ENCODE data around the gene ETF1.

DNA sequence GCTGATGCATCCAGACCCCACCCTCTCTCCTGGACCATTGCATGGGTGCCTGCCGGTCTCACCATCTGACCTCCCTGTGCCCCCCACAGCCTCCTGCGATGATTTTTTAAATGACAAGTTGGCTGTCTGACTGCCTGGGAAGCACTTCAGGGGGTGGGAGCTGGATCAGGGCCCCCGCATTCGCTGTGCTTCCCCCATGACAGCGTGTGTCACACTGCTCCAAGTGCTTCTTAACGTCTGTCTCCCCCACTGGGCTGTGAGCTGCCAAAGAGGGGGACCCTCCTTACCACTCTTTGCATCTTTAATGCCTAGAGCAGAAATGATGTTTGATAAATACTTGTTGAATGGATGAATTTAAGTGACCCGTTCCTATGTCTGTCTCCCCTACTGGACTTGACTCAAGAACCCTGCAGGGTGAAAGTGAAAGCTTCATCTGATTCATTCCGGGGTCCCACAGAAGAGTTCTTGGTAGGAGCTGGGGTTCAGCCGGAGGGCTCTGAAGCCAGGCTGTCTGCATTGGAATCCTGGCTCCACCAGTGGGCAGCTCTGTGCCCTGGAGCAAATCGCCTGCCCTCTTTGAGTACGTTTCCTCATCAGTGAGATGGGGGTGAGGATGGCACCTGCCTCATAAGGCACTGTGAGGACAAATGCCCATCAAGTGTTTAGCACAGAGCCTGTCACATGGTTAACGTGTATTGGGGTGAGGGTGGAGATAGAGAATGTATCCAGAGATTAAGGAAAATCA, 85.3 kb downstream of the ETF1 start:
- TF ChIP-seq CEBPB (IDR thresholded peaks at IDR 0.05) (no peak), ZBTB7A (IDR thresholded peaks at IDR 0.05; ENCODE audit: low read depth) (no peak), EP300 (IDR thresholded peaks at IDR 0.05; ENCODE audit: borderline replicate concordance) (no peak), EGR1 (IDR thresholded peaks at IDR 0.05) (no peak), YY1 (IDR thresholded peaks at IDR 0.05; ENCODE audit: low read depth) (no peak), TCF12 (IDR thresholded peaks at IDR 0.05; ENCODE audit: low read depth) (no peak), TEAD4 (IDR thresholded peaks at IDR 0.05) (no peak)
- TF ChIP-seq, protein P1, sequence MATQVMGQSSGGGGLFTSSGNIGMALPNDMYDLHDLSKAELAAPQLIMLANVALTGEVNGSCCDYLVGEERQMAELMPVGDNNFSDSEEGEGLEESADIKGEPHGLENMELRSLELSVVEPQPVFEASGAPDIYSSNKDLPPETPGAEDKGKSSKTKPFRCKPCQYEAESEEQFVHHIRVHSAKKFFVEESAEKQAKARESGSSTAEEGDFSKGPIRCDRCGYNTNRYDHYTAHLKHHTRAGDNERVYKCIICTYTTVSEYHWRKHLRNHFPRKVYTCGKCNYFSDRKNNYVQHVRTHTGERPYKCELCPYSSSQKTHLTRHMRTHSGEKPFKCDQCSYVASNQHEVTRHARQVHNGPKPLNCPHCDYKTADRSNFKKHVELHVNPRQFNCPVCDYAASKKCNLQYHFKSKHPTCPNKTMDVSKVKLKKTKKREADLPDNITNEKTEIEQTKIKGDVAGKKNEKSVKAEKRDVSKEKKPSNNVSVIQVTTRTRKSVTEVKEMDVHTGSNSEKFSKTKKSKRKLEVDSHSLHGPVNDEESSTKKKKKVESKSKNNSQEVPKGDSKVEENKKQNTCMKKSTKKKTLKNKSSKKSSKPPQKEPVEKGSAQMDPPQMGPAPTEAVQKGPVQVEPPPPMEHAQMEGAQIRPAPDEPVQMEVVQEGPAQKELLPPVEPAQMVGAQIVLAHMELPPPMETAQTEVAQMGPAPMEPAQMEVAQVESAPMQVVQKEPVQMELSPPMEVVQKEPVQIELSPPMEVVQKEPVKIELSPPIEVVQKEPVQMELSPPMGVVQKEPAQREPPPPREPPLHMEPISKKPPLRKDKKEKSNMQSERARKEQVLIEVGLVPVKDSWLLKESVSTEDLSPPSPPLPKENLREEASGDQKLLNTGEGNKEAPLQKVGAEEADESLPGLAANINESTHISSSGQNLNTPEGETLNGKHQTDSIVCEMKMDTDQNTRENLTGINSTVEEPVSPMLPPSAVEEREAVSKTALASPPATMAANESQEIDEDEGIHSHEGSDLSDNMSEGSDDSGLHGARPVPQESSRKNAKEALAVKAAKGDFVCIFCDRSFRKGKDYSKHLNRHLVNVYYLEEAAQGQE (IDR thresholded peaks at IDR 0.05; ENCODE audit: low read depth): no peak
